Esophagus muscularis mucosa (tissue), 4 donors: ENCODE data around the gene TM4SF20. TPM values are rescaled to one million over a fixed set of nuclear protein-coding genes. Genes with fewer than 3 reads are reported as not detected.

ENCODE experiments used
- DNase-seq: peaks from one replicate; pipeline ENCODE4 v3.0.0-alpha.2; 2017; ENCODE audit errors: extremely low spot score
- H3K27ac ChIP-seq, 4 donors: fragments of 200-600 bp; sonication (generic); replicated peaks in 1 of 4; 1 replicate in 3 of 4; 2 replicates in 1 of 4; pipeline ENCODE4 v1.5.1; 2016 to 2019; ENCODE audit warnings: mild to moderate bottlenecking in 1 of 4
- H3K27me3 ChIP-seq, 4 donors: fragments of 200-600 bp; sonication (generic); one replicate each; pipeline versions ENCODE4 v1.5.1 to v1.6.0; 2016 to 2019
- H3K36me3 ChIP-seq, 4 donors: fragments of 200-600 bp; sonication (generic); one replicate each; pipeline ENCODE4 v1.5.1; 2016 to 2019
- H3K4me1 ChIP-seq, 4 donors: fragments of 200-600 bp; sonication (generic); one replicate each; pipeline ENCODE4 v1.5.1; 2016 to 2019
- H3K4me3 ChIP-seq, 4 donors: fragments of 200-600 bp; sonication (generic); 1 replicate in 2 of 4; 2 replicates in 2 of 4; pipeline ENCODE4 v1.5.1; 2016 to 2019; ENCODE audit warnings: mild to moderate bottlenecking in 4 of 4, moderate library complexity in 1 of 4
- H3K9me3 ChIP-seq, 4 donors: fragments of 200-600 bp; sonication (generic); 1 replicate in 3 of 4; 2 replicates in 1 of 4; pipeline ENCODE4 v1.5.1; 2016 to 2019
- EP300 ChIP-seq: sonication (generic); formaldehyde crosslinking; IDR thresholded peaks from one replicate; pipeline ENCODE4 v1.6.1; 2017; ENCODE audit warnings: antibody characterized with exemption
- POLR2A ChIP-seq: fragments of 450-650 bp; IDR thresholded peaks from one replicate; pipeline ENCODE4 v1.6.1; 2017; ENCODE audit warnings: antibody characterized with exemption, moderate library complexity, mild to moderate bottlenecking, low read depth
- POLR2AphosphoS5 ChIP-seq, 2 donors: sonication (generic); formaldehyde crosslinking; IDR thresholded peaks; one replicate each; pipeline ENCODE4 v1.6.1; 2017; ENCODE audit warnings: antibody characterized with exemption in 2 of 2
- WGBS: methylation state at CpG from one replicate; pipeline ENCODE4 v1.1.5; 2018; 5-methylcytosine and 5-hydroxymethylcytosine counted together
- intact Hi-C: fragments of 100-400 bp; cut with DNase I; formaldehyde crosslinking; loops from one replicate; pipeline ENCODE4 v1.15.1; 2023
- total RNA-seq, 4 donors: library from RNA; depleted of rRNA; stranded (reverse); fragments of >200 nt; gene quantifications; one replicate each; pipeline versions ENCODE4 v1.1.0 to v1.2.1, GENCODE V29; 2016
- TF ChIP-seq, protein P1 (sequence below), 3 experiments: fragments of 200-600 bp in 2 of 3; fragments of 450-650 bp in 1 of 3; sonication (generic) in 2 of 3; IDR thresholded peaks; one replicate each; pipeline ENCODE4 v1.5.1; 2017 to 2019; ENCODE audit warnings: antibody characterized with exemption in 3 of 3, mild to moderate bottlenecking in 2 of 3, moderate library complexity in 1 of 3

TM4SF20 gene
- total RNA-seq, 4 donors from 2014 or later = not detected

DNA sequence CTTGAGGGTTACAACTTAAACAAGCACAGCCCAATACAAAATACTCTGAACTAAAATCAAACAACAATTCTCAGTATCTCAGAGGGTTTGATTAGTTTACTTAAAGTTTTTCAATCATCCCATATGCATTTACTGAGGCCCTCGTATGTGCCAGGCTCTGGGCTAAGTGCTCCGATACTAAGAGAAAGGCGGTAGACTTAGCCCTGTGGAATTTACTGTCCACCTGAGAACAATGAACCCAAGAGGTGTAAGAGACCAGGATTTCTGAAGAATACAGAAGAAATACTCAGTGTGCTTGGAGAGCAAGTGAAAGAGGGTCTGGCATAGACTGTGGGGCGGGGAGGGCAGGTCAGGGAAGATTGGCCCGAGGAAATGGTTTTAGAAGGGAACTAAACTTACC, 33.8 kb upstream of the TM4SF20 start:
- WGBS = 89% methylated on average over 5 of the region's 5 CpGs
- TF ChIP-seq POLR2AphosphoS5 (IDR thresholded peaks at IDR 0.05) (no peak), EP300 (no peak), POLR2A (no peak)
- TF ChIP-seq, protein P1, sequence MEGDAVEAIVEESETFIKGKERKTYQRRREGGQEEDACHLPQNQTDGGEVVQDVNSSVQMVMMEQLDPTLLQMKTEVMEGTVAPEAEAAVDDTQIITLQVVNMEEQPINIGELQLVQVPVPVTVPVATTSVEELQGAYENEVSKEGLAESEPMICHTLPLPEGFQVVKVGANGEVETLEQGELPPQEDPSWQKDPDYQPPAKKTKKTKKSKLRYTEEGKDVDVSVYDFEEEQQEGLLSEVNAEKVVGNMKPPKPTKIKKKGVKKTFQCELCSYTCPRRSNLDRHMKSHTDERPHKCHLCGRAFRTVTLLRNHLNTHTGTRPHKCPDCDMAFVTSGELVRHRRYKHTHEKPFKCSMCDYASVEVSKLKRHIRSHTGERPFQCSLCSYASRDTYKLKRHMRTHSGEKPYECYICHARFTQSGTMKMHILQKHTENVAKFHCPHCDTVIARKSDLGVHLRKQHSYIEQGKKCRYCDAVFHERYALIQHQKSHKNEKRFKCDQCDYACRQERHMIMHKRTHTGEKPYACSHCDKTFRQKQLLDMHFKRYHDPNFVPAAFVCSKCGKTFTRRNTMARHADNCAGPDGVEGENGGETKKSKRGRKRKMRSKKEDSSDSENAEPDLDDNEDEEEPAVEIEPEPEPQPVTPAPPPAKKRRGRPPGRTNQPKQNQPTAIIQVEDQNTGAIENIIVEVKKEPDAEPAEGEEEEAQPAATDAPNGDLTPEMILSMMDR (IDR thresholded peaks at IDR 0.05) = no peak
- peaks cover 5 to 13% (median 7%) of the 10 kb centered on the region in 4 donors for H3K4me1 ChIP-seq
- intact Hi-C loops = no loop called here
- DNase-seq = no peak
- H3K36me3 ChIP-seq = no peaks in the 10 kb centered on the region
- no peaks in the 10 kb centered on the region for H3K27me3 ChIP-seq
- no peak overlapping the region for H3K4me3 ChIP-seq
- no peaks in the 10 kb centered on the region for H3K9me3 ChIP-seq
- no peak overlapping the region for H3K27ac ChIP-seq

DNA sequence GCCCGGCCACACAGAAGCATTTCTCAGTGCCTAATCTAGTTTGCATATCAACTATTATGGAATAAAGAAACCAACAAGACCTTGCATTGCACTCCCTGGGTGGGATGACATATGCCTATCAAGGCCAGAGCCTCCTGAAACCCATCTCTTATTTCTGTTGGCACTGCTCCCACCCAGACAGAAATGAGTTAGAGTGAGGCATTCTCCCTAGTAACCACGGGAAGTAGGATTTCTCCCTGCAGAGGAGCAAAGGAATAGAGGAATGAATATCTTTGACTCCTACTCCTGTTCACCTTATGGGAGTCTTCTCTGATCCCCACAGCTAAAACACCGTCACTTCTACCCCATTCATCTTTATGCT, 32.9 kb upstream of the TM4SF20 start:
- intact Hi-C loops = no loop called here
- WGBS = 76% methylated on average over 2 of the region's 3 CpGs

DNA sequence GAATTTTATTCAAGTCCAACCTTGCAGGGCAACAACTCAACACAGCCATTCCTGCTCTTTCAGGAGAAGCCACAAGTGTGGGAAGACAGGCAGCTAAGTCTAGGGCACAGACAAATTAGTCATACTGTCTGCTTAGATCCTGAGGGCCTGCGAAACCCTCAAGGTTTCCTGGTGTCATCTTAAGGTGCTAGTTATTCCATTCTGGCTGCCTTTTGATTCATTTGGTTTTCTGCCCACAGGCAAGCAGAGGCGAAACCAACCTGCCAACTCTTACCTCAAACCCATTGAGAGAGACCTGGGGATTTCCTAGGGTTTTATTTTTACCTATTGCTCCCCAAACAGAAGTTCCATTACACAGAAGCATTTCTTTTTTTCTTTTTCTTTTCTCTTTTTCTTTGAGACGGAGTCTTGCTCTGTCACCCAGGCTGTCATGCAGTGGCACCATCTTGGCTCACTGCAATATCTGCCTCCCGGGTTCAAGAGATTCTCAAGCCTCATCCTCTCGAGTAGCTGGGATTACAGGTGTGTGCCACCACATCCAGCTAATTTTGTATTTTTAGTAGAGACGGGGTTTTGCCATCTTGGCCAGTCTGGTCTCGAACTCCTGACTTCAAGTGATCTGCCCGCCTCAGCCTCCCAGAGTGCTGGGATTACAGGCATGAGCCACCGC, 32.3 kb upstream of the TM4SF20 start:
- no peaks in the 10 kb centered on the region for H3K27me3 ChIP-seq
- peaks cover 13 to 20% (median 14%) of the 10 kb centered on the region in 4 donors for H3K4me1 ChIP-seq
- intact Hi-C loops = no loop called here
- H3K36me3 ChIP-seq = no peaks in the 10 kb centered on the region
- H3K4me3 ChIP-seq = no peak overlapping the region
- H3K9me3 ChIP-seq = no peaks in the 10 kb centered on the region
- H3K27ac ChIP-seq = no peak overlapping the region
- 94% methylated on average over 7 of the region's 9 CpGs for WGBS
- TF ChIP-seq POLR2AphosphoS5 (IDR thresholded peaks at IDR 0.05) (no peak), EP300 (no peak), POLR2A (no peak)
- TF ChIP-seq, protein P1 (IDR thresholded peaks at IDR 0.05) = no peak
- DNase-seq = no peak

More for the DNA sequence above, 32.9 kb upstream of the TM4SF20 start:
- Histone ChIP-seq H3K4me3 (no peak overlapping the region), H3K27me3 (no peaks in the 10 kb centered on the region), H3K36me3 (no peaks in the 10 kb centered on the region), H3K9me3 (no peaks in the 10 kb centered on the region), H3K4me1 (peaks cover 8 to 15% (median 9%) of the 10 kb centered on the region in 4 donors), H3K27ac (no peak overlapping the region)
- no peak for DNase-seq
- TF ChIP-seq, protein P1 (IDR thresholded peaks at IDR 0.05) = no peak
- TF ChIP-seq POLR2AphosphoS5 (IDR thresholded peaks at IDR 0.05) (no peak), EP300 (no peak), POLR2A (no peak)

DNA sequence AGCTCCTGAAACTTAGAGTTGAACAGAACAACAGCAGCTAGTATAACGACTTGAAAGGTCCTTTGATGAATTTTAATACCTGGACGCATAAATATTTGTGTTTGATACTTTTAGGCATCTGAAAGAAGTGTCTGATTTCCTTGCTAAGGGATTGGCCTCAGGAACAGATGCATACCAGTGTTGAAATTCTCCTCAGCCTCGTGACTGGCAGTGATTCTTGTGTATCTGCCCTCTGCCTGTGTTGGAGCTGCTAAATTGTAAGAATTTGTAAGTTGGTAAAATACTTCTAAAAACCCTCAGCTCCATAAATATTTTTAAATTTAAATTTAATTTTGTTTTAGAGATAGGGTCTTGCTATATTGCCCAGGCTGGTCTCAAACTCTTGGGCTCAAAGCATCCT, 31.1 kb upstream of the TM4SF20 start:
- Histone ChIP-seq H3K36me3 (no peaks in the 10 kb centered on the region), H3K9me3 (no peaks in the 10 kb centered on the region), H3K27ac (no peak overlapping the region), H3K27me3 (no peaks in the 10 kb centered on the region), H3K4me1 (peaks cover 16 to 25% (median 19%) of the 10 kb centered on the region in 4 donors), H3K4me3 (no peak overlapping the region)
- intact Hi-C loops = no loop called here
- whole genome bisulfite sequencing = 73% methylated on average over 3 of the region's 3 CpGs
- no peak for DNase-seq
- TF ChIP-seq POLR2A (no peak), POLR2AphosphoS5 (IDR thresholded peaks at IDR 0.05) (no peak), EP300 (no peak)
- TF ChIP-seq, protein P1 (IDR thresholded peaks at IDR 0.05) = no peak
